ENCODE data around the gene RASGRP1.

- no peak for TF ChIP-seq POLR2A (IDR thresholded peaks at IDR 0.05)
- no peak for TF ChIP-seq CTCF (IDR thresholded peaks at IDR 0.05)
These were observed 24.9 kb upstream of the RASGRP1 start for GRCh38 chr15:38589502-38589901.

All from testis (tissue), 2 donors.